Hepatocyte (in vitro differentiated cells): ENCODE measurements around the gene TMPRSS9. TPM values are rescaled to one million over a fixed set of nuclear protein-coding genes. Genes with fewer than 3 reads are reported as not detected.

ENCODE experiments used
- DNase-seq: peaks from one replicate; pipeline ENCODE4 v3.0.0-alpha.2; 2016; ENCODE audit warnings: low spot score
- H2AFZ ChIP-seq: fragments of 200-600 bp; sonication (generic); 2 replicates; pipeline ENCODE4 v1.6.0; 2016; ENCODE audit warnings: antibody characterized with exemption, mild to moderate bottlenecking
- H3K27ac ChIP-seq: fragments of 200-600 bp; sonication (generic); 2 replicates; pipeline ENCODE4 v1.5.1; 2016; ENCODE audit warnings: mild to moderate bottlenecking
- H3K27me3 ChIP-seq: fragments of 200-600 bp; sonication (generic); 2 replicates; pipeline ENCODE4 v1.6.1; 2016
- H3K36me3 ChIP-seq: fragments of 200-600 bp; sonication (generic); replicated peaks from 2 replicates; pipeline ENCODE4 v1.5.1; 2016; ENCODE audit warnings: low read depth; ENCODE audit not compliant: insufficient read depth
- H3K4me1 ChIP-seq: fragments of 200-600 bp; sonication (generic); 2 replicates; pipeline ENCODE4 v1.5.1; 2016; ENCODE audit warnings: mild to moderate bottlenecking, moderate library complexity; ENCODE audit not compliant: insufficient read depth
- H3K4me2 ChIP-seq: fragments of 200-600 bp; sonication (generic); 2 replicates; pipeline ENCODE4 v1.6.0; 2016
- H3K4me3 ChIP-seq: fragments of 200-600 bp; sonication (generic); 2 replicates; pipeline ENCODE4 v1.5.1; 2016; ENCODE audit warnings: mild to moderate bottlenecking
- H3K79me2 ChIP-seq: fragments of 200-600 bp; sonication (generic); 2 replicates; pipeline ENCODE4 v1.6.0; 2017; ENCODE audit warnings: mild to moderate bottlenecking
- H3K9me2 ChIP-seq: fragments of 200-600 bp; sonication (generic); replicated peaks from 2 replicates; pipeline ENCODE4 v1.6.0; 2017; ENCODE audit warnings: mild to moderate bottlenecking; ENCODE audit not compliant: insufficient read depth
- H3K9me3 ChIP-seq: fragments of 200-600 bp; sonication (generic); 2 replicates; pipeline ENCODE4 v1.5.1; 2016; ENCODE audit warnings: low read depth, mild to moderate bottlenecking
- H4K20me1 ChIP-seq: fragments of 200-600 bp; sonication (generic); 2 replicates; pipeline ENCODE4 v1.6.0; 2016; ENCODE audit warnings: mild to moderate bottlenecking; ENCODE audit not compliant: insufficient read depth, poor library complexity, severe bottlenecking
- CTCF ChIP-seq: fragments of 200-600 bp; sonication (generic); IDR thresholded peaks from 2 replicates; pipeline ENCODE4 v1.5.1; 2016; ENCODE audit warnings: antibody characterized with exemption, mild to moderate bottlenecking; ENCODE audit not compliant: poor library complexity
- EZH2 ChIP-seq: fragments of 200-600 bp; sonication (generic); IDR thresholded peaks from 2 replicates; pipeline ENCODE4 v1.6.1; 2016; ENCODE audit warnings: antibody characterized with exemption, mild to moderate bottlenecking, borderline replicate concordance
- EZH2phosphoT487 ChIP-seq: fragments of 200-600 bp; sonication (generic); IDR thresholded peaks from one replicate; pipeline ENCODE4 v1.6.1; 2018; ENCODE audit warnings: antibody characterized with exemption, mild to moderate bottlenecking, low read depth, moderate library complexity; ENCODE audit not compliant: unreplicated experiment, severe bottlenecking
- WGBS: methylation state at CpG from one replicate; pipeline ENCODE4 v1.1.6; 2016; ENCODE audit warnings: low lambda C conversion rate; ENCODE audit errors: missing lambda C conversion rate; 5-methylcytosine and 5-hydroxymethylcytosine counted together
- polyA plus RNA-seq: library from polyadenylated mRNA; unstranded; fragments of >200 nt; fragmentation: Nextera tagmentation; extraction: Ambion mirVana; gene quantifications from 2 replicates; pipeline ENCODE4 v1.2.1, GENCODE V29; 2016
- total RNA-seq: library from RNA; depleted of rRNA; stranded (reverse); fragments of >200 nt; gene quantifications from 2 replicates; pipeline ENCODE4 v1.2.3, GENCODE V29; 2014

TMPRSS9 gene
- total and polyA plus RNA-seq, 2 experiments from 2014 or later = 0.23 TPM; not detected in 1

DNA sequence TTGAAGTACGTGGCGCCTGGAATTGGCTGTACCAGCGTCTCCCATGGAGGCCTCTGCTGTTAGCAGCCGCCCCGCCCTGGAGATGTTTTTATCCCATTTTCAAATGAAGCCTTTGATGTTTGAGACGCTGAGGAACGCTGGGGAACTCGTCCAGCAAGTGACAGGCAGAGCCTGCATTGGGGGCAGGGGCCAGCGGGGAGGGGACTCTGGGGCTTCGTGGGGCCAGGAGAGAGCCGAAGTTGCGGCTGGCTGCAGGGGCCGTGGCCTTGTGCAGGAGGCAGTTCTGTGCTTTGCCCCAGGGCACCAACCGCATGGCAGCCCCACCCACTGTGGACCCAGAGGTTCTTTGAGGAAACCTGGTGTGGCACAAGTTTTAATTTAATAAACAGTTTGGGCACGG lies 18.1 kb upstream of the TMPRSS9 start:
- TF ChIP-seq EZH2 (no peak), EZH2phosphoT487 (no peak), CTCF (no peak)
- no peaks in the 10 kb centered on the region for H3K36me3 ChIP-seq

GRCh38 chr19:2342656-2343288 lies 17.3 kb upstream of the TMPRSS9 start:
- H3K36me3 ChIP-seq = no peaks in the 10 kb centered on the region
- no peak overlapping the region for H3K27ac ChIP-seq
- no peaks in the 10 kb centered on the region for H3K9me3 ChIP-seq
- no peaks in the 10 kb centered on the region for H3K9me2 ChIP-seq
- H4K20me1 ChIP-seq = no peaks in the 10 kb centered on the region
- H3K79me2 ChIP-seq = peaks cover 9% of the 10 kb centered on the region
- H2AFZ ChIP-seq = no peak overlapping the region
- DNase-seq = no peak
- no peak overlapping the region for H3K4me3 ChIP-seq
- TF ChIP-seq EZH2 (no peak), CTCF (no peak), EZH2phosphoT487 (no peak)
- WGBS = 96% methylated on average over 25 of the region's 29 CpGs
- no peak overlapping the region for H3K4me2 ChIP-seq
- no peaks in the 10 kb centered on the region for H3K27me3 ChIP-seq
- no peaks in the 10 kb centered on the region for H3K4me1 ChIP-seq

More for the DNA sequence above, 18.1 kb upstream of the TMPRSS9 start:
- no peaks in the 10 kb centered on the region for H4K20me1 ChIP-seq
- H3K9me3 ChIP-seq = no peaks in the 10 kb centered on the region
- peak overlapping the region; percentile 58 for H3K27ac ChIP-seq
- H3K9me2 ChIP-seq = no peaks in the 10 kb centered on the region
- H3K27me3 ChIP-seq = no peaks in the 10 kb centered on the region
- H3K4me1 ChIP-seq = peaks cover 3% of the 10 kb centered on the region
- H3K4me3 ChIP-seq = no peak overlapping the region
- no peak overlapping the region for H3K4me2 ChIP-seq
- 77% methylated on average over 11 of the region's 15 CpGs for WGBS
- H2AFZ ChIP-seq = no peak overlapping the region
- H3K79me2 ChIP-seq = peaks cover 13% of the 10 kb centered on the region
- no peak for DNase-seq

GRCh38 chr19:2343289-2343982 lies 16.6 kb upstream of the TMPRSS9 start:
- Histone ChIP-seq H3K4me1 (no peaks in the 10 kb centered on the region), H3K27ac (no peak overlapping the region), H2AFZ (no peak overlapping the region), H4K20me1 (no peaks in the 10 kb centered on the region), H3K9me2 (no peaks in the 10 kb centered on the region), H3K9me3 (no peaks in the 10 kb centered on the region), H3K4me3 (no peak overlapping the region), H3K4me2 (no peak overlapping the region), H3K79me2 (peaks cover 3% of the 10 kb centered on the region), H3K27me3 (no peaks in the 10 kb centered on the region), H3K36me3 (no peaks in the 10 kb centered on the region)
- no peak for DNase-seq
- WGBS = 95% methylated on average over 18 of the region's 31 CpGs
- TF ChIP-seq EZH2 (no peak), CTCF (no peak), EZH2phosphoT487 (no peak)
